Embryonic facial prominence (tissue), 1 donor: ENCODE results near the gene TP63.

Source experiments
- DNase-seq: peaks from one replicate; pipeline ENCODE4 v3.0.0-alpha.2; 2016; ENCODE audit errors: extremely low spot score

Gene TP63

DNA sequence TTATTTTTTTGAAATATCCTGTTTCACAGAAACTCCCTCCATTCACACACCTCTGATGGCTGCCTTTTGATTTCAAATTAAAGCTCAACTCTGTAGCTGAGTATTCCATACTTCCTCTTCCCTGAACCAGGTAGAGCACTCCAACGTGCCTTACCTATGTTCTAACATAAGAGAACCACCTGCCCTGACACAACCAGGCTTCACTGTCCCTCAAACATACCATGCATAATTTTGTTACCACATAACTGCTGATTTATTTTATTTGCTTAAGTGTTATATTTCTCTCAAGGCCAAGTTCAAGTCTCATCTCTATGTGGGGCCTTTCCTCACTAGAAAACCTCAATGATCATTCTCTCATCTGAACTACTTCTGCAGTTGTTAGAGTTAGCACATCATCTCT is 279.8 kb downstream of the TP63 start:
- no peak for DNase-seq

DNA sequence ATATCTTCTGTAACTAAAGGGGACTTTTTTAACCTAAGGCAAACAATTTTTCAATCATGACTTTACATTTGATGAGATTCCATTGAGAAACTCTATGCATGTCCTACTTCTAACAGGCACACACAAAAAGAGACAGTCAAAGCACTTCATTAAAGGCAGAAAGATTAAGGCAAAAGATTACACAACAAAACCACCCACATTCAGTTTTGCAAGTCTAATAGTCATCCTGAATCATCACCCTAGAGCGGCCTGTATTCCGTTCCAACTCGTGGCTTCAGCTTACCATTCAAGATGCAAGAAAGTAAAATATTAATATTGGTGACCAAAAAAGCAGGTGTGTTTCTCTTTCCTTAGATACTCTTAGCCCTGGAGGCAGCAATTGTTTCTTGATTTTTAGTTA is 283.6 kb downstream of the TP63 start:
- DNase-seq = no peak

- no peak for DNase-seq
Observed at GRCh38 chr3:189921770-189922169, 290.6 kb downstream of the TP63 start.

GRCh38 chr3:189927975-189928895 is 297.0 kb downstream of the TP63 start:
- no peak for DNase-seq

- no peak for DNase-seq
Observed at GRCh38 chr3:189936201-189936945, 305.2 kb downstream of the TP63 start.

- no peak for DNase-seq
Observed at GRCh38 chr3:189937302-189938127, 306.3 kb downstream of the TP63 start.

DNA sequence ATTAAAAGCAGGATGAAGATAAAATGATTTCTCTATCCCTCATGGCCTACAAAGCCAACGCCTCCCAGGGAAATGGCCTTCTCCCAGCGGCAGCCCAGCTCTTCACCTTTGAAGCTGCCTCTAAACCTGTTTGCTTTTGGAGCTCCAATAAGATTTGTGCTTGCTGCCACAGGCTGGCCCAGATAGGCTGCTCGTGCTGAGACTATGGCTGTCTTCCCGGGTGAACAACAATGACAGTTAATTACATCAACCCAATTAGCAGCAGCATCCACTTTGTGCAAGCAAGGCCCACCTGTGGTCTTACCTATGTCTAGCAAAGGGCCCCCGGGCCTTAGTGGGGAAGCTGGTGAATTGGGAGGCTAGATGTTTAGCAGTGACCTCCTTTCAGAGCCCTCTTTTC is 309.9 kb downstream of the TP63 start:
- no peak for DNase-seq

GRCh38 chr3:189941679-189942078 is 310.5 kb downstream of the TP63 start:
- DNase-seq = no peak

DNA sequence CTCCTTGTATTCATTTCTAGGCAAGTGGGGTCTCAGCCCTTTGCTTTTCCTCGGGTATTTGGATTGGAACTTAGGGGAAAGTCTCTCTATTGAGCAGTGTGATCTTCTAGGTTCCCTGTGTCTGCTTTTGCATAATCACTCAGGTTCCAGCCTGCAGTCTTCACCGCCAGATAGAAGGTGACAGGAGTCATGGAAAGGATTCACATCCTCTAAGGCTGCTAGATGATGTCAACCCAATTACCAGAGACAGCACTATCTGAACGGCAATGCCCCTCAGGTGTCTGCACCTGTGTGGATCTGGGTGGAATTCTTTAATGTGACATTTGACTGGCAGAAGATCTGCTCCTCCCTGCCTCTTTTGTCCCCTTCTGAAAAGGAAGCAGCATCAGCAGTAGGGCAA is 311.8 kb downstream of the TP63 start:
- DNase-seq = no peak

GRCh38 chr3:189944285-189945145 is 313.3 kb downstream of the TP63 start:
- no peak for DNase-seq

GRCh38 chr3:189945935-189946709 is 314.9 kb downstream of the TP63 start:
- DNase-seq = no peak
